Heart left ventricle (tissue), 16 donors: ENCODE data around the gene ORC1. TPM values are rescaled to one million over a fixed set of nuclear protein-coding genes. Genes with fewer than 3 reads are reported as not detected.

ENCODE experiments used
- ATAC-seq, 4 donors: fragments of 200-7000 bp; cut with Tn5 transposase; one replicate each; pipeline ENCODE4 v1.9.1; 2020 to 2022; ENCODE audit warnings: moderate library complexity in 4 of 4, mild to moderate bottlenecking in 3 of 4, moderate number of reproducible peaks in 1 of 4
- DNase-seq, 5 donors: peaks; one replicate each; pipeline ENCODE4 v3.0.0-alpha.2; 2020
- H3K27ac ChIP-seq, 12 donors: fragments of 200-600 bp; sonication (generic) in 4 of 12; one replicate each; pipeline versions ENCODE4 v1.5.0 to v1.8.0; 2016 to 2022; ENCODE audit warnings: mild to moderate bottlenecking in 2 of 12
- H3K27me3 ChIP-seq, 9 donors: fragments of 200-600 bp; sonication (generic) in 2 of 9; one replicate each; pipeline versions ENCODE4 v1.5.1 to v1.8.0; 2016 to 2022; ENCODE audit warnings: mild to moderate bottlenecking in 3 of 9
- H3K36me3 ChIP-seq, 9 donors: fragments of 200-600 bp; sonication (generic) in 2 of 9; one replicate each; pipeline versions ENCODE4 v1.5.0 to v1.8.0; 2018 to 2022; ENCODE audit warnings: mild to moderate bottlenecking in 2 of 9
- H3K4me1 ChIP-seq, 12 donors: fragments of 200-600 bp; sonication (generic) in 4 of 12; one replicate each; pipeline versions ENCODE4 v1.5.0 to v1.8.0; 2016 to 2022; ENCODE audit warnings: mild to moderate bottlenecking in 3 of 12
- H3K4me3 ChIP-seq, 12 donors: fragments of 200-600 bp; sonication (generic) in 4 of 12; one replicate each; pipeline versions ENCODE4 v1.5.0 to v1.8.0; 2017 to 2022; ENCODE audit warnings: mild to moderate bottlenecking in 9 of 12, moderate library complexity in 4 of 12
- H3K9me3 ChIP-seq, 12 donors: fragments of 200-600 bp; sonication (generic) in 4 of 12; one replicate each; pipeline versions ENCODE4 v1.5.0 to v1.8.0; 2016 to 2022; ENCODE audit warnings: mild to moderate bottlenecking in 1 of 12
- CTCF ChIP-seq, 12 donors: fragments of 200-600 bp; sonication (generic) in 4 of 12; IDR thresholded peaks; one replicate each; pipeline versions ENCODE4 v1.5.0 to v1.8.0; 2018 to 2022; ENCODE audit warnings: antibody characterized with exemption in 12 of 12, mild to moderate bottlenecking in 5 of 12
- POLR2A ChIP-seq, 2 donors: fragments of 450-650 bp; IDR thresholded peaks; one replicate each; pipeline ENCODE4 v1.6.1; 2017; ENCODE audit warnings: antibody characterized with exemption in 2 of 2, mild to moderate bottlenecking in 2 of 2, moderate library complexity in 2 of 2
- WGBS, 4 donors: extraction: QIAGEN DNeasy Blood & Tissue Kit in 2 of 4; methylation state at CpG; one replicate each; pipeline versions ENCODE4 v1.1.5 to v1.1.7; 2013 to 2018; 5-methylcytosine and 5-hydroxymethylcytosine counted together
- intact Hi-C, 10 donors: fragments of 100-400 bp; cut with DNase I; formaldehyde crosslinking; loops; one replicate each; pipeline versions ENCODE4 v1.11.1 to v1.14.2; 2022
- polyA plus RNA-seq, 2 donors: library from polyadenylated mRNA; stranded (reverse); fragments of 200-250 nt; gene quantifications; one replicate each; pipeline ENCODE4 v1.2.3, GENCODE V29; 2013
- total RNA-seq, 9 donors: library from RNA; depleted of rRNA in 2 of 9; stranded (reverse); fragments of >200 nt in 2 of 9; fragmentation: NEBNext Ultra II Directional in 3 of 9; extraction: Animal tissue kit (Norgen Biotek cat#: 25700) in 3 of 9; gene quantifications; one replicate each; pipeline versions ENCODE4 v1.1.0 to v1.2.4, GENCODE V29; 2016 to 2023
- donor health status: ischemic (EF 13 %, LVEDD 7.1; RV severe dilation, severe dysfunction).
- donor health status: healthy with polysubstance abuse.
- donor health status: DM: no; HTN: yes; CAD: no.
- donor health status: DM: no; HTN: no; CAD: no.
- donor health status: ischemic (EF 25% LVEDD 6.9; RV normal size, moderate dysfunction).
- donor health status: ischemic (EF 25% LVEDD 5.7; RV mildly dilated, moderate dysfunction).
- donor health status: healthy.
- donor health status: DM: yes; HTN: yes; CAD: no.
- donor health status: ischemic (EF 35%, LVEDD 5.7; RV mildly dilated, moderate dysfunction).
- donor health status: nonischemic (EF 11% LVEDD 7.7; RV severe dilation, severe dysfunction).
- donor health status: DM: yes; HTN: yes; CAD: no.
- donor health status: PGD.
- donor health status: ischemic (EF 29% LVEDD 5.4; RV normal size, mild dysfunction).
- donor health status: nonischemic (EF 23%, LVEDD 6.1; RV moderate dilation, normal function).

Gene ORC1
- total and polyA plus RNA-seq, 11 donors, result 0.09 to 1.4 (median 0.19) TPM; not detected in 4

- Histone ChIP-seq H3K36me3 (peaks cover 0 to 89% (median 62%) of the 10 kb centered on the region in 9 donors), H3K9me3 (no peaks in the 10 kb centered on the region), H3K27me3 (no peaks in the 10 kb centered on the region), H3K4me3 (no peak overlapping the region), H3K27ac (no peak overlapping the region), H3K4me1 (peaks cover 0 to 20% (median 7%) of the 10 kb centered on the region in 12 donors)
- TF ChIP-seq CTCF (IDR thresholded peaks at IDR 0.05) (no peak), POLR2A (IDR thresholded peaks at IDR 0.05) (no peak)
- WGBS, 4 donors, result 84 to 88% (median 85%) methylated on average over 3 of the region's 3 CpGs
- intact Hi-C loops, result loop anchor here in 1 of 10 donors (10.0 kb wide), 1 partner anchor 258 kb away; no protein-coding TSS in a partner anchor
- DNase-seq (no peak), ATAC-seq (no peak)
Observed at GRCh38 chr1:52426371-52426770, 22.1 kb upstream of the ORC1 start.

GRCh38 chr1:52424813-52425212 is 20.6 kb upstream of the ORC1 start:
- no peaks in the 10 kb centered on the region for H3K27me3 ChIP-seq
- H3K36me3 ChIP-seq, result peaks cover 0 to 89% (median 61%) of the 10 kb centered on the region in 9 donors
- no peak overlapping the region for H3K4me3 ChIP-seq
- peak overlapping the region in 1 of 12 donors; percentile 42 for H3K27ac ChIP-seq
- ATAC-seq (no peak), DNase-seq (no peak)
- TF ChIP-seq CTCF (IDR thresholded peaks at IDR 0.05), result no peak
- 94 to 97% (median 95%) methylated on average over 1 of the region's 1 CpG for WGBS, 4 donors
- H3K4me1 ChIP-seq, result peaks cover 0 to 20% (median 7%) of the 10 kb centered on the region in 12 donors
- no peaks in the 10 kb centered on the region for H3K9me3 ChIP-seq
- intact Hi-C loops, result loop anchor here in 1 of 10 donors (10.0 kb wide), 1 partner anchor 260 kb away; no protein-coding TSS in a partner anchor

- Histone ChIP-seq H3K4me1 (peaks cover 0 to 20% (median 7%) of the 10 kb centered on the region in 12 donors), H3K36me3 (peaks cover 0 to 89% (median 61%) of the 10 kb centered on the region in 9 donors), H3K4me3 (no peak overlapping the region), H3K27ac (peak overlapping the region in 4 of 12 donors; percentile 0 to 42 (median 28)), H3K27me3 (no peaks in the 10 kb centered on the region), H3K9me3 (no peaks in the 10 kb centered on the region)
- no peak for DNase-seq
- TF ChIP-seq POLR2A (IDR thresholded peaks at IDR 0.05), result no peak
- TF ChIP-seq CTCF (IDR thresholded peaks at IDR 0.05), result no peak
- intact Hi-C loops, result loop anchor here in 1 of 10 donors (10.0 kb wide), 1 partner anchor 261 kb away; no protein-coding TSS in a partner anchor
- ATAC-seq, result peak in 3 of 4 donors; percentile 39 to 49 (median 45)
Observed at GRCh38 chr1:52424231-52424636, 20.0 kb upstream of the ORC1 start.

- H3K4me1 ChIP-seq, result peaks cover 0 to 20% (median 7%) of the 10 kb centered on the region in 12 donors
- H3K27ac ChIP-seq, result peak overlapping the region in 6 of 12 donors; percentile 0 to 42 (median 22)
- DNase-seq (peak in 1 of 5 donors; percentile 26), ATAC-seq (peak in 3 of 4 donors; percentile 62 to 66 (median 64))
- H3K27me3 ChIP-seq, result no peaks in the 10 kb centered on the region
- intact Hi-C loops, result loop anchor here in 1 of 10 donors (10.0 kb wide), 1 partner anchor 261 kb away; no protein-coding TSS in a partner anchor
- H3K4me3 ChIP-seq, result no peak overlapping the region
- H3K36me3 ChIP-seq, result peaks cover 0 to 89% (median 61%) of the 10 kb centered on the region in 9 donors
- no peaks in the 10 kb centered on the region for H3K9me3 ChIP-seq
- TF ChIP-seq POLR2A (IDR thresholded peaks at IDR 0.05) (no peak), CTCF (IDR thresholded peaks at IDR 0.05) (no peak)
- WGBS, 4 donors, result 19 to 33% (median 28%) methylated on average over 9 of the region's 9 CpGs
Observed at GRCh38 chr1:52423771-52424170, 19.5 kb upstream of the ORC1 start.
